HT-29 (cell line): ENCODE data around the gene STEAP4. TPM values are rescaled to one million over a fixed set of nuclear protein-coding genes. Genes with fewer than 3 reads are reported as not detected.
A peak's percentile ranks its signal among the peaks of the same experiment; 100 is the strongest.

Experiments used
- DNase-seq: peaks from one replicate; pipeline ENCODE4 v3.0.0-alpha.2; 2015; ENCODE audit warnings: low spot score
- total RNA-seq: library from RNA; depleted of rRNA; stranded (reverse); fragments of >200 nt; shearing (Covaris generic); gene quantifications from 2 replicates; pipeline ENCODE4 v1.2.3, GENCODE V29; 2014; rRNA removed

The STEAP4 gene
- total RNA-seq, result 2.6 and 4.2 TPM in 2 replicates

- DNase-seq, result peak; percentile 95
These were observed at the start of gene STEAP4 for GRCh38 chr7:88306590-88307048. Gene STEAP4 (minus strand): TSS chr7:88306894. CDS start chr7:88284269, 22,625 bp downstream.

GRCh38 chr7:88355011-88355410 lies 48.3 kb upstream of the STEAP4 start:
- DNase-seq, result no peak

- DNase-seq, result no peak
These were observed 43.4 kb upstream of the STEAP4 start for GRCh38 chr7:88350118-88350517.

- DNase-seq, result no peak
These were observed 40.8 kb upstream of the STEAP4 start for GRCh38 chr7:88347517-88347916.

GRCh38 chr7:88347090-88347489 lies 40.4 kb upstream of the STEAP4 start:
- no peak for DNase-seq

GRCh38 chr7:88346357-88346756 lies 39.7 kb upstream of the STEAP4 start:
- no peak for DNase-seq

- peak; percentile 56 for DNase-seq
These were observed 38.5 kb upstream of the STEAP4 start for GRCh38 chr7:88344956-88345832.

- DNase-seq, result no peak
These were observed 37.6 kb upstream of the STEAP4 start for GRCh38 chr7:88344271-88344670.

- no peak for DNase-seq
These were observed 32.7 kb upstream of the STEAP4 start for GRCh38 chr7:88339195-88339922.

GRCh38 chr7:88338503-88338902 lies 31.8 kb upstream of the STEAP4 start:
- no peak for DNase-seq

GRCh38 chr7:88337572-88337971 lies 30.9 kb upstream of the STEAP4 start:
- DNase-seq, result no peak

GRCh38 chr7:88331322-88331721 lies 24.6 kb upstream of the STEAP4 start:
- no peak for DNase-seq

- DNase-seq, result no peak
These were observed 23.1 kb upstream of the STEAP4 start for GRCh38 chr7:88329532-88330463.

- DNase-seq, result no peak
These were observed 22.1 kb upstream of the STEAP4 start for GRCh38 chr7:88328787-88329186.

GRCh38 chr7:88324699-88325098 lies 18.0 kb upstream of the STEAP4 start:
- no peak for DNase-seq

GRCh38 chr7:88322151-88322550 lies 15.5 kb upstream of the STEAP4 start:
- DNase-seq, result no peak

GRCh38 chr7:88321694-88322093 lies 15.0 kb upstream of the STEAP4 start:
- no peak for DNase-seq

- DNase-seq, result no peak
These were observed 11.5 kb upstream of the STEAP4 start for GRCh38 chr7:88318196-88318595.

GRCh38 chr7:88317422-88317821 lies 10.7 kb upstream of the STEAP4 start:
- DNase-seq, result no peak

GRCh38 chr7:88316456-88316855 lies 9.8 kb upstream of the STEAP4 start:
- DNase-seq, result no peak

- DNase-seq, result no peak
These were observed 8.8 kb upstream of the STEAP4 start for GRCh38 chr7:88315522-88315921.
